ENCODE data around the gene ARHGAP23.

DNA sequence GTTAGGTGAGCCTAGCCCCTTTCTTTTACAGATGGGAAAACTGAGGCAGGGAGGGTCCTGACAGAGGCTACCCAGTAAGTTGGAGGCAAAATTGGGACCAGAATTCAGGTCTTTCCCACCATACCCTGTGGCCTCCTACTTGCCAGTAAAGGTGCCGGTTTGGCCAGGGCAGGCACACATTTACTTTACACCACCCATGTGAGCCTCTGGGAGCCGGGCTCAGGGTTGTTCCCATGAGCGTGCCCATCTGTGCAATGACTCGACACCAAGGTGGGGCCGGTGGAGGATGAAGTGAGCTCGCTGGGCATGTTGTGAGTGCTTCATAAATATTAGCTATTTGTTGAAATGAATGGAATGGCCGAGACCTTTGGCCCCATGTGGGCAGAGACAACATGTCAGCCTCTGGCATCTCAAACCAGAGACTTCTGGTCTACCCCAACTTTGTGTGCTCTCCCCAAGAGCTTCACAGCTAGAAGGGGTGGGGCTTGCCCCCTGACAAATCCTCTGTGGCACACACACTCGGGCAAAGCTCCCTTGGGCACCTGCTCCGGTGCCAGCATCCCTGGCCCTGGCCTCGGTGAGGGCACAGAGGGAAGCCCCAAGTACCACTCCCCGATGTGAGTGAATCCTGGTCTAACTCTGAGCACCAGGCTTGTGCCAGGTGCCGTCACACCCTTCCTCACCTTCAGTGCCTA lies 117.4 kb downstream of the ARHGAP23 start:
- TF ChIP-seq CTCF (IDR thresholded peaks at IDR 0.05): no peak
- no peak for TF ChIP-seq POLR2A (IDR thresholded peaks at IDR 0.05)
